HG03558 (cell line): ENCODE data around the gene MBP.

ENCODE experiments used
- ATAC-seq: cut with Tn5 transposase; IDR thresholded peaks from one replicate; pipeline ENCODE4 v1.9.1; 2021; ENCODE audit warnings: moderate number of reproducible peaks; ENCODE audit not compliant: unreplicated experiment; ENCODE audit errors: extremely low read depth

MBP gene

DNA sequence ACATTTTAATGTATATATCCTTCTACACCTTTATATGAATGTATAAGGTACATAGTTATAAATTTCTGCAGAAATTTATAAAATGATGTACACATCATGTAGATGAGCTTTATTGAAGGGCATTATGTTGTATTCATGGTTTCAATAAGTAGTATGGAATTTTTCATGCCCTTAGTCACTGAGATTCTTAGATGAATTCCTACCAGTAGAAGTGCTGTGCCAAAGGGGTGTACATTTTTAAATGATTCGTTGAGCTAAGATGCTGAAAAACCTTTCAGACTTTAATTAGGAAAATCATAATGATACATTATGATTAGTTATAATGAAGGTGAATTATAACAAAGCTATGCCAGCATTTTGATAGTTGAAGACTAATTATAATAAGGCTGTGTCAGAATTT lies 195.0 kb downstream of the MBP start:
- ATAC-seq, result no peak

DNA sequence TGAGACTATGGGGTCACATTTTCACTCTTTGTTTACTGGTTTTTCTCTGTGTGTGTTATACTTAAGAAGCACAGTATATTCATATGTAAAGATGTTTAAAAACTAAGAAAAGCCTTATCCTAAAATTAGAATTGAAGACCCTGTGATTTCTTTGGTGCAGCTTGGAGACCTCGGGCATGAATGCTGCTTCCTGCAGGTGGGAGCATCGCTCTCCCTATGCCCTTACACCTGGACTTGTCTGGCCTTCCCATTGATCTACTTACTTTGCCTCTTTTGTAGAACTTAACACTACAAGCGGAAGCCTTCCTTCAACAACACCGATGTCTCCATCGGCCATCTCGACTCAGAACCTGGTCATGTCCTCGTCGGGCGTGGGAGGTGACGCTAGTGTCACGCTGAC lies 195.7 kb downstream of the MBP start:
- ATAC-seq, result no peak

DNA sequence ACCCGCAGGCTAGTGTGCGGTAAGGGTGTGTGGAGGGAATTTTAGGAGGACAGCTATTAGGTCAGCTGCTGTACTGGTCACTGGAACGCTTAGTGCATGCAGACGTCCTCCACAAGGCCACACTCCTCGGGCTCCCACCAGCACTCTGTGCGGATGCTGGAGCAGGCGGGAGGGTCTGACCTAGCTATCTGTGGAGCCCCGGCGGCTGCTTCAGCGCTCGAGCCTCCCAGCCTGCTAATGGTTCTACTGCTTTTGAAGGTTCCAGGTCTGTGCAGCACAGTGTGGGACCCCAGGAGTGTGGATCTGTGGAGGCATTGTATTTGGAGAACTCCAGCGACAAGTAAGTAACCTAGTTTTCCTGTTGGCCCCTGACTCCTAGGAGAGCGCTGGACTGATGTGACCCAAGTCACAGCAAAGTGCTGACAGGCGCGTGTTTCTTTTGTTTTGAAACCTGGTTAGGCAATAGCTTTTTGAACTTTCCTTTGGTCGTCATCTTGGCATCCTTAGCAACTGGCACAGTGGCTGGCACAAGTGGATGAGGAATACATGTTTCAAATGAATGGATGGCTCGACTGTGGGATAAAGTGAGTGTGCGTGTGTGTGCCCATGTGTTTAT lies 196.8 kb downstream of the MBP start:
- no peak for ATAC-seq

DNA sequence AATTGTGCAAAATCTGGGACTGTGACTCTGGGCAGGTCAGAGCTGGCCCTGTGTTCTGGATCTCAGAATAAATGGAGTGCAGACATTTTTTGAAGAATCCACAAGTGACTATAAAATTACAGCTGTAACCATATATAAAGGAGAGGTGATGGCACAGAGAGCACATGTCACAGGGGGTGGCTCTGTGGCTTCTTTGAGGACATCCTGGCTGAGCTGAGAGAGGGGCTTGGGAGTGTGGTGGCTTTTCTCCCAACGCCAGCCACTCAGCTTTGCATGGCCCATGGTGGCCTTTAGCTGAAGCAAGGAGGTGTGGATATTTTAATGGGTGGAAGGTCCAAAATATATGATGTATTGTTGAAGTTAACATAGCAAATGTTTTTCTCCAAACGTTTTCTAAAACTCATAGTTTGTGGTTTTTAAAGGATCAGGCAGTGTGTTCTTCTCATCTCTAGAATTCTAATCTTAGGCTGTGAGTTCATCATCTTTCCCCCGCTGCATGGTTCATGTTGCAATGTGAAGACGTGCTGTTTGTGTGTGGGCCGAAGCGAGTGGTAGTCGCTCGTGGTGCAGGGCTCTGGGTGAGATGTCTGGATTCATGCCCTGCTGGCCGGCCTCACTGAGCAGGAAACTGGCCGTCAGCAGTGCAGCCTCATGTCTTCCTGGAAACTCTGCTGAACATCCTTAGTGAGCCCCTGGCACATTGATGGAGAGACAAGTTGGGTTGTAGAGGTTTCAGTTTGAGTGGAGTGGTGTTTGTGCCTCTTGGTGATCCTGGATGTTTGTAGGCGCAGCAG lies 200.4 kb downstream of the MBP start:
- no peak for ATAC-seq

DNA sequence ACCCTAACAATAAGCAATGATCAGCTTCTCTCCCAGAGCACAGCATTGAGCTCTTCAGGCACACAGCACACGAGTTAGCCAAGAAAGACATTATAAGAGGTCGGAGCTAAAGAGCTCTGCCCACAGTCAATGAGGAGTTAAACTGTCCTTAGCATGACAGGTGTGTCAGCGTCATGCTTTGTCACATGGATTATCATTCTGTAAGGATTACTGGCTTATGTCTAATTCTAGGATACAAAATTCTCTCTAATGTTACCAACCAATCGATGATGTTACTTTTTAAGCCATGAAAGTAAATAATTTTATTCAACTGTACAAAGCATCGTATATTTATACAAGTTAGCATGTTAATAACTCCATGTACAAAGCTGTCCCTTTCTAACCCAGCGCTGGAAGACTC lies 201.4 kb downstream of the MBP start:
- ATAC-seq, result no peak
